Mammary epithelial cell (primary cell): ENCODE results near the gene TSPAN9.

Source experiments
- CTCF ChIP-seq, 2 donors: IDR thresholded peaks in 1 of 2; conservative IDR thresholded peaks in 1 of 2; 2 replicates each; pipeline ENCODE4 v1.5.1; 2011 to 2012; ENCODE audit warnings: inconsistent platforms in 2 of 2, low read length in 2 of 2, mild to moderate bottlenecking in 2 of 2, control low read depth in 1 of 2, low read depth in 1 of 2; ENCODE audit not compliant: insufficient read depth in 1 of 2; ENCODE audit errors: extremely low read depth in 1 of 2
- EZH2 ChIP-seq: IDR thresholded peaks from 2 replicates; pipeline ENCODE4 v1.6.1; 2012; ENCODE audit warnings: low read length, inconsistent platforms, borderline replicate concordance

DNA sequence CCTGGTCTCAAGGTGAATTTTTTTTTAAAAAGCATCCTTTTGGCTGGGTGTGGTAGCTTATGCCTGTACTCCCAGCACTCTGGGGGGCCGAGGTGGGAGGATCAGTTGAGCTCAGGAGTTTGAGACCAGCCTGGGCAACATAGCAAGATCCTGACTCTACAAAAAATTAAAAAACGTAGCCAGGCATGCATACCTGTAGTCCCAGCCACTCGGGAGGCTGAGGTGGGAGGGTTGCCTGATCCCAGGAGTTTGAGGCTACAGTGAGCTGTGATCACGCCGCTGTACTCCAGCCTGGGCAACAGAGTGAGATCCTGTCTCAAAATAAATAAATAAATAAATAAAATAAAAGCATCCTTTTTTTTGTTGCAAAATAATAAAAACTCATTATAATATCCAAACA, 12.4 kb downstream of the TSPAN9 start:
- TF ChIP-seq CTCF (conservative IDR thresholded peaks at IDR 0.05 in 1 of 2, IDR thresholded peaks at IDR 0.05 in 1 of 2; ENCODE audit: extremely low read depth in 1 of 2, insufficient read depth in 1 of 2, low read depth in 1 of 2, low read length in 2 of 2), result no peak
- TF ChIP-seq EZH2, result no peak
